GM19043 (cell line): ENCODE results near the gene ATP9A.
"Not testable (repeated sequence)": the region's sequence is repeated elsewhere in the genome, so short reads cannot be mapped to it uniquely, and the experiment has no call there.

Experiments used
- ATAC-seq: cut with Tn5 transposase; IDR thresholded peaks from one replicate; pipeline ENCODE4 v1.9.1; 2021; ENCODE audit warnings: low read depth; ENCODE audit not compliant: unreplicated experiment

Gene ATP9A

GRCh38 chr20:51757226-51757625, 11.0 kb downstream of the ATP9A start:
- ATAC-seq: no peak

DNA sequence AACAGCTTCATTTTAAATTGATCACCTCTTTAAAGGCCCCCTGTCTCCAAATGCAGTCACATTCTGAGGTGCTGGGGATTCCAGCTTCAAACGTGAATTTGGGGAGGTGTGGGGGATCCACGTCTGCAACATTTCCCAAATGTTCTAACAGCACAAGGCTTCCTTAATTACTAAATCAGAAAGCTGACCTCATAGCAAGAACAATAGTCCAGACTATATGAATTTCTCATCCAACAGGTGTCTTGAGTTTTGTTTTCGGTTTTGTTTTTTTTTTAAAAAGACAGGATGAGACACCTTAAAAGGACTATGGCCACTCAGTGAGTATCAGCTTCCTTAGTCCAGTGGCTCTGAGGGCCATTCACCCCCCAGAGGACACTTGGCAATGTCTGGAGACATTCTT, 11.5 kb downstream of the ATP9A start:
- ATAC-seq: no peak

DNA sequence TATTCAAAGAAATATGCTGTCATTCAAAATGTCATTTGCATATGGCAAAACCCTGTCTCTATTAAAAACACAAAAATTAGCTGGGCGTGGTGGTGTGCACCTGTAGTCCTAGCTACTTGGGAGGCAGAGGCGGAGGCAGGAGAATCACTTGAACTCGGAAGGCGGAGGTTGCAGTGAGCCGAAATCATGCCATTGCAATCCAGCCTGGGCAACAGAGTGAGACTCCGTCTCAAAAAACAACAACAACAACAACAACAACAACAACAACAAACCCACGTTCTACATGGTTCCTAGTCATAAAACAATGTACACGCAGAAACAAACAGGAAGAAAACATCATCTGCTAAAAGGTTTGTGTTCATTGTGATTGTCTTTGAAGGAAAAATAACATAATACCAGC, 15.0 kb downstream of the ATP9A start:
- ATAC-seq: not testable (repeated sequence)

DNA sequence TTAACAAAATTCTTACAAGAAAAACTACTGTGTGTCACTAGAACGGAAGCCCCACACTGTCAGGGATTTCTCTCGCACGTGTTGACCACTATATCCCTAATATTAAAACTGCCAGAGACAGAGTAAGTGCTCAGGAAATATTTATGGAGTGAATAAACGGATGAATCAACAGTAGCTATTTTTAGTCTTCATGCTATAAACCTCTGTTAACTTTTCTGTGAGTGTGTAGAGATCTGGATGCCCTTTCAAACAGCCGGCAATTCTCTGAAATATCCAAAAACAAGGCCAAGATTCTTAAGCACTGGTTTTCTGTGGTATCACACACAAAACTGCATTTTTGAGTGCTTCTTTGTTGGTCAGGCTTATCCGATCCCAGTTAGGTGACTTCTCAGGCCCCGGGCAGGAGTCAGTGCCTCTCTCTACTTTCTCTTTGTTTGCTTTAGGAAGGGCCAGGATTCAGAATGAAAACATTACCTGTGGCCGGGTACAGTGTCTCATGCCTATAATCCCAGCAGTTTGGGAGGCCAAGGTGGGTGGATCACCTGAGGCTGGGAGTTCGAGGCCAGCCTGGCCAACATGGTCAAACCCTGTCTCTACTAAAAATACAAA, 15.7 kb downstream of the ATP9A start:
- no peak for ATAC-seq

GRCh38 chr20:51750770-51751388, 17.3 kb downstream of the ATP9A start:
- no peak for ATAC-seq

DNA sequence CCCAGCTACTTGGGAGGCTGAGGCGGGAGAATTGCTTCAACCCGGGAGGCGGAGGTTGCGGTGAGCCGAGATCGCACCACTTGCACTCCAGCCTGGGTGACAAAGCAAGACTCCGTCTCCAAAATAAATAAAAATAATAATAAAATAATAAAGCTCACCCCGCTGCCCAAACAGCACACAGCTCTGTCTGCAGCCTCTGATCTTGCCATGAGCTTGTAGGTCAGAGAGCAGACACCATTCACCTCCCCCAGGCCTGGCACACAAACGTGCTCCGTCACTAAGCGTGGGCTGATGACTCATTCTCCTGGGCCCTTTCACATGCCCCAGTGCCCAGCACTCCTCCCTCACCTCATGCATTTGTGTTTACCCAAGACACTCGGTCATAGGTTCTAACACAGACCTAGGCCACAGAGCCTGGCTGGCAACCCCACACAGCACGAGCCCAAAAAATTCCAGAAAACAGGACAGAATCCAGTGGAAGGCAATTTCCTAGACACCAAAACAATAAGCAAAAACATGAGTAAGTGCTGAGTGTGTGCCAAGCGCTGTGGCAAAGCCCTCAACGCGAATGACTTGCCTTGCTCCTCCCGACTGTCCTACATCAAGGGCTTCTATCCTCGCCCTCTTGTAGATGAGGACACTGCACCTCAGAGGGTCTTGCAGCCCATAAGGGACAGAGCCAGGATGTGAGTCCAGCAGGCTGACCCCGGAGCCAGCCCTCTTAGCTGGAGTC, 18.0 kb downstream of the ATP9A start:
- ATAC-seq: no peak

GRCh38 chr20:51749674-51750036, 18.5 kb downstream of the ATP9A start:
- no peak for ATAC-seq

GRCh38 chr20:51747182-51747911, 20.8 kb downstream of the ATP9A start:
- ATAC-seq: no peak

DNA sequence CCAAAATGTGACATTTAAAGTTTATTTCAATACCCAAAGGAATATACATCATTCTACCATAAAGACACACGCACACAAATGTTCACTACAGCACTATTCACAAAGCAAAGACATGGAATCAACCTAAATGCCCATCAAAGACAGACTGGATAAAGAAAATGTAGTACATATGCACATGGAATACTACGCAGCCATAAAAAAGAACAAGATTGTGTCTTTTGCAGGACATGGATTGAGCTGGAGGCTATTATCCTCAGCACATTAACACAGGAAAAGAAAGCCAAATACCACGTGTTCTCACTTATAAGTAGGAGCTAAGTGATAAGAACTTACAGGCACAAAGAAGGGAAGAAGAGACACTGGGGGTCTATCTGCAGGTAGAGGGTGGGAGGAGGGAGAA, 22.4 kb downstream of the ATP9A start:
- no peak for ATAC-seq

- ATAC-seq: no peak
These were observed 27.4 kb downstream of the ATP9A start for GRCh38 chr20:51740838-51741237.

DNA sequence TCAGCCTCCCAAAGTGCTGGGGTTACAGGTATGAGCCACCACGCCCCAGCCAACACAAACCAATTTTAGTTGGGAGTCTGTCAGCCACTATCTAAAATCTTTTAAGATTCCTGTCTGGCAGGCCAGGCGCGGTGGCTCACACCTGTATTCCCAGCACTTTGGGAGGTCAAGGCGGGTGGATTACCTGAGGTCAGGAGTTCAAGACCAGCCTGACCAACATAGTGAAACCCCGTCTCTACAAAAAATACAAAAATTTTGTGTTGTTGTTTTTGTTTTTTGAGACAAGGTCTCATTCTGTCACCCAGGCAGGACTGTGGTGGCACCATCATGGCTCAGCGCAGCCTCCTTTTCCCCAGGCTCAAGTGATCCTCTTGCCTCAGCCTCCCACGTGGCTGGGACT, 27.9 kb downstream of the ATP9A start:
- ATAC-seq: not testable (repeated sequence)

DNA sequence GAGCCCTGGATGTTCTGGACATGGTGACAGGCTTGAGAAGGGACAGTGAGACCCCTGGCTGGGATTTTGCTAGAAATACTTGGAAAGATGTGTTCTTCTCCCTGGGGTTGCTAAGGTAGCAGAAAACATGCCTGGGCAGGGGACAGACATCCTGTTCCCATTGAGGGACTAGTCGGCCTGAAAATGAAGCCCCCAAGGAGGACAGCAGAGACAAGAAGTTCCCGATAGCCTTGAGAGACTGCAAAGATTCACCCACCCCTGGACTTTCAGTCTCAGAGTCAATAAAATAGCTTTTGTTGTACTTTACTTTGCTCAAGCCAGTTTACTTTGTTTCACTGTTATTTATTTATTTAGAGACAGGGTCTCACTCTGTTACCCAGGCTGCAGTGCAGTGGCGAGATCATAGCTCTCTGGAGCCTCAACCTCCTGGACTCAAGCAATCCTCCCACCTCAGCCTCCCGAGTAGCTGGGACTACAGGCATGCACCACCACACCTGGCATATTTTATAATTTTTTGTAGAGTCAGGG, 28.4 kb downstream of the ATP9A start:
- ATAC-seq: no peak

DNA sequence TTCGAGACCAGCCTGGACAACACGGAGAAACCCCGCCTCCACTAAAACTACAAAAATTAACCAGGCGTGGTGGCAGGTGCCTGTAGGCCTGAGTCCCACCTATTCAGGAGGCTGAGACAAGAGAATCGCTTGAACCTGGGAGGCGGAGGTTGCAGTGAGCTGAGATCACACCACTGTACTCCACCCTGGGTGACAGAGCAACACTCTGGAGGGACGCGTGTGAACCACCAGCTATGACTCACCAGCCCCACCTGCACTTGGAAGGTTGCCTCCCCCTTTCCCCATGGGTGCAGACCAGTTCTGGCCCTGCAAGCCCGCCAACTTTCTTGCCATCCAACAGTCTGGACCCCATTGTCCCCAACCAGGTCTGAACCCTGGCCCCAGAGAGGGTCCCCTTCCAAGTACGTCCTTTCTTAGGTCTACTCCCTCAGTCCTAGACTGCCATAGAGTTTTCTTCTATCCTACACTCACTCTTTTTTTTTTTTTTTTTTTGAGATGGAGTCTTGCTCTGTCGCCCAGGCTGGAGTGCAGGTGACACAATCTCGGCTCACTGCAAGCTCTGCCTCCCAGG, 29.2 kb downstream of the ATP9A start:
- no peak for ATAC-seq

DNA sequence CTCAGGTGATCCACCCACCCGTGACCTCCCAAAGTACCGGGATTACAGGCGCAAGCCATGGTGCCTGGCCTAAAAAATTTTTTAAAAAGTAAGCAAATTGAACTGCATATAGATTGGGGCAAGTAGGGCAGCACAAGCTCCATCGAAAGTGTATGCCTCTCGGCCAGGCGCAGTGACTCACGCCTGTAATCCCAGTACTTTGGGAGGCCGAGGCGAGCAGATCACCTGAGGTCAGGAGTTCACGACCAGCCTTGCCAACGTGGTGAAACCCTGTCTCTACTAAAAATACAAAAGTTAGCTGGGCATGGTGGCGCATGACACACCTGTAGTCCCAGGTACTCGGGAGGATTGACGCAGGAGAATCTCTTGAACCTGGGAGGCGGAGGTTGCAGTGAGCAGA, 29.9 kb downstream of the ATP9A start:
- not testable (repeated sequence) for ATAC-seq

- ATAC-seq: no peak
These were observed 31.2 kb downstream of the ATP9A start for GRCh38 chr20:51736947-51737346.

DNA sequence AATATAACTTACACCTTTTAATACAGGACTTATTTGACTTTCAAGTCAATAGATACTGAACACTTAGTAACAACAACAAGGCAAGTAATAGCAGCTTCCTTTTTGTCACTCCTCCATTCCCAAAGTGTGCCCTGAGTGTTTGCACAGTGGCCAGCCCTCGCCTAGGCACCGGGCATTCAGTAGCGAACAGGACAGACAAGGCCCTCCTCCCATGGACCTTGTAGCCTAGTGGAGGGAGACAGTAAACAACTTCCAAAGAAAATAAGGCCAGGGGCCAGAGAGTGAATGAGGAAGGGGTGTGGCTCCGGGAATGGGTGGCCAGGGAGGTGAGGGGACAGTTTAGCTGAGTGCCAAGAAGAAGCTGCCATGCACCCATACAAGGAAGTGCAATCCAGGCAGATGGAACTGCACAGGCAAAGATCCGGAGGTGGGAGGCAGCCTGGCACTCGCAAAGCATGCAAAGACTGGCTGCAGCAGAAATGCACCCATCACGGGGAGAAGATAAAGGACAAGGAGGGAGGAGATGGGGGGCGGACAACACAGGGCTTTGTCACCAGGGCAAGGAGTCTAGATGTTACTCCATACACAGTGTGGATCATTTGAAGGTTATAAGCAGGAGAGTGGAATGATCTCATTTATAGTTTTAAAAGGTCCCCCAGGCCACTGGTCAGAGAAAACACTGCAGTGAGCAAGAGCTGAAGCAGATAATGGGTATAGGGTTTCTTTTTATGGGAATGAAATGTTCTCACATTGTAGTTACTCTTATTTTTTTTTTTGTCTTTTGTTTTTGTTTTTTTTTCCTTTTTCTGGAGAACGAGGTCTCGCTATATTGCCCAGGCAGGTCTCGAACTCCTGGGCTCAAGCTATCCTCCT, 32.2 kb downstream of the ATP9A start:
- no peak for ATAC-seq

- ATAC-seq: no peak
These were observed 33.1 kb downstream of the ATP9A start for GRCh38 chr20:51734876-51735720.

- ATAC-seq: no peak
These were observed 35.1 kb downstream of the ATP9A start for GRCh38 chr20:51733070-51733469.
